GM23248 (cell line): ENCODE results near the gene PKHD1. TPM values are rescaled to one million over a fixed set of nuclear protein-coding genes. Genes with fewer than 3 reads are reported as not detected.

Experiments used
- DNase-seq: peaks from one replicate; pipeline ENCODE4 v3.0.0-alpha.2; 2015
- H2AFZ ChIP-seq: fragments of 200-600 bp; sonication (generic); 2 replicates; pipeline ENCODE4 v1.6.1; 2016; ENCODE audit warnings: antibody characterized with exemption
- H3F3A ChIP-seq: fragments of 200-600 bp; sonication (generic); 2 replicates; pipeline ENCODE4 v1.6.1; 2016; ENCODE audit warnings: mild to moderate bottlenecking, antibody characterized with exemption, mixed run types; ENCODE audit not compliant: insufficient read depth
- H3K27ac ChIP-seq: fragments of 200-600 bp; sonication (generic); 2 replicates; pipeline ENCODE4 v1.5.1; 2016; ENCODE audit warnings: mild to moderate bottlenecking
- H3K27me3 ChIP-seq: fragments of 200-600 bp; sonication (generic); replicated peaks from 2 replicates; pipeline ENCODE4 v1.6.1; 2016; ENCODE audit warnings: mild to moderate bottlenecking; ENCODE audit not compliant: insufficient read depth
- H3K36me3 ChIP-seq: fragments of 200-600 bp; sonication (generic); 2 replicates; pipeline ENCODE4 v1.6.1; 2016; ENCODE audit warnings: low read depth, mild to moderate bottlenecking
- H3K4me1 ChIP-seq: fragments of 200-600 bp; sonication (generic); 2 replicates; pipeline ENCODE4 v1.6.1; 2016; ENCODE audit warnings: mild to moderate bottlenecking; ENCODE audit not compliant: insufficient read depth
- H3K4me2 ChIP-seq: fragments of 200-600 bp; sonication (generic); one replicate; pipeline ENCODE4 v1.6.1; 2016; ENCODE audit warnings: mild to moderate bottlenecking; ENCODE audit not compliant: unreplicated experiment
- H3K4me3 ChIP-seq: fragments of 200-600 bp; sonication (generic); 2 replicates; pipeline ENCODE4 v1.5.1; 2016; ENCODE audit warnings: mild to moderate bottlenecking
- H3K79me2 ChIP-seq: fragments of 200-600 bp; sonication (generic); 2 replicates; pipeline ENCODE4 v1.6.1; 2016; ENCODE audit warnings: mild to moderate bottlenecking; ENCODE audit not compliant: insufficient read depth
- H3K9ac ChIP-seq: fragments of 200-600 bp; sonication (generic); 2 replicates; pipeline ENCODE4 v1.6.1; 2016; ENCODE audit warnings: mild to moderate bottlenecking
- H3K9me2 ChIP-seq: fragments of 200-600 bp; sonication (generic); 2 replicates; pipeline ENCODE4 v1.6.1; 2016; ENCODE audit warnings: mixed run types, mild to moderate bottlenecking, moderate library complexity; ENCODE audit not compliant: insufficient read depth
- H3K9me3 ChIP-seq: fragments of 200-600 bp; sonication (generic); one replicate; pipeline ENCODE4 v1.6.1; 2017; ENCODE audit warnings: low read depth
- H4K20me1 ChIP-seq: fragments of 200-600 bp; sonication (generic); 2 replicates; pipeline ENCODE4 v1.6.0; 2016; ENCODE audit not compliant: insufficient read depth
- EZH2 ChIP-seq: fragments of 200-600 bp; sonication (generic); IDR thresholded peaks from 2 replicates; pipeline ENCODE4 v1.6.1; 2018; ENCODE audit warnings: antibody characterized with exemption, mild to moderate bottlenecking; ENCODE audit not compliant: insufficient read depth, poor library complexity, severe bottlenecking
- EZH2phosphoT487 ChIP-seq: fragments of 200-600 bp; sonication (generic); IDR thresholded peaks from 2 replicates; pipeline ENCODE4 v1.6.1; 2018; ENCODE audit warnings: antibody characterized with exemption, moderate library complexity, mild to moderate bottlenecking, low read depth; ENCODE audit not compliant: insufficient read depth
- WGBS, 2 experiments: methylation state at CpG; one replicate each; pipeline ENCODE4 v1.1.6; 2015 to 2017; ENCODE audit warnings: low lambda C conversion rate in 2 of 2, low coverage in 1 of 2; ENCODE audit errors: missing lambda C conversion rate in 2 of 2; 5-methylcytosine and 5-hydroxymethylcytosine counted together
- in situ Hi-C: fragments of 300-500 bp; cut with MboI; formaldehyde crosslinking; loops from 2 replicates; pipeline ENCODE4 v1.15.0; 2020
- polyA plus RNA-seq: library from polyadenylated mRNA; unstranded; fragments of >200 nt; fragmentation: Nextera tagmentation; extraction: Ambion mirVana; gene quantifications from 2 replicates; pipeline ENCODE4 v1.2.1, GENCODE V29; 2016
- total RNA-seq: library from RNA; depleted of rRNA; stranded (reverse); fragments of >200 nt; shearing (Covaris generic); gene quantifications from 2 replicates; pipeline ENCODE4 v1.2.3, GENCODE V29; 2014

The PKHD1 gene
- total and polyA plus RNA-seq, 2 experiments from 2014 or later = not detected

DNA sequence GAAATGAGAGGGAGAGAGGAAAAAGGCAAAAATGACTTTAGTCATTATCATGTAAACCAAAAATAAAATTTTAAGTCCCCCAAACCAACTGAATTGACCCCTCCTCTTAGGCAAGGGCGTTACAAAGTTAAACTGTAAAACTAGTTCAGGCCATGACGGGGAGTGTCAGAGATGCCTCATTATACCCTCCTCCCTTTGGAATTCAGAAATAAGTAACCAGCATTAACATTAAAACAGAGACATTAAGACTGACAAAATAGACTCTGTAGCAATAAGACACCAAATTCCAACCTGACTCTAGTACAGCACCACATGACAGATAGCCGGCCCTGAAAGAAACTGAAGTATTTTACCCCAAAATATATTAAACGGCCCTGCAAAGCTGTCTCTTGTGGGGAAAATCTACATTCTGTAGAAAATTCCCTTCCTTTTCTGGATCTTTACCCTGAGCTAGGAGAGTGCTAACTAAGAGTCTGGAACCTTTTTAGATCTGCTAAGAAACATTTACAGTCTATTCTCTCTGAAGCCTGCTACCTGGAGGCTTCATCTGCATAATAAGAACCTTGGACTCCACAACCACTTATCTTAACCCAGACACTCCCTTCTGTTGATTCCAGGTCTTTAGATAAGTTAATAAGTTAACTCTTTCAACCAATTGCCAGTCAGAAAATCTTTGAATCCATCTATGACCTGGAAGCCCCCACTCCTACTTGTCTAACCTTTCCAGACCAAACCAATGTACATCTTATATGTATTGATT, 150.7 kb downstream of the PKHD1 start:
- Histone ChIP-seq H3K27ac (no peak overlapping the region), H3K36me3 (no peaks in the 10 kb centered on the region), H3K79me2 (no peaks in the 10 kb centered on the region), H3K9me3 (no peaks in the 10 kb centered on the region), H3F3A (no peaks in the 10 kb centered on the region), H2AFZ (no peak overlapping the region), H3K9me2 (no peaks in the 10 kb centered on the region), H4K20me1 (no peaks in the 10 kb centered on the region), H3K4me2 (no peak overlapping the region), H3K4me3 (no peak overlapping the region), H3K9ac (no peak overlapping the region), H3K4me1 (no peaks in the 10 kb centered on the region), H3K27me3 (no peaks in the 10 kb centered on the region)
- no peak for DNase-seq
- in situ Hi-C loops = no loop called here
- TF ChIP-seq EZH2 (no peak), EZH2phosphoT487 (no peak)
- 1 to 2% methylated on average over 4 of the region's 4 CpGs for WGBS, 2 experiments

DNA sequence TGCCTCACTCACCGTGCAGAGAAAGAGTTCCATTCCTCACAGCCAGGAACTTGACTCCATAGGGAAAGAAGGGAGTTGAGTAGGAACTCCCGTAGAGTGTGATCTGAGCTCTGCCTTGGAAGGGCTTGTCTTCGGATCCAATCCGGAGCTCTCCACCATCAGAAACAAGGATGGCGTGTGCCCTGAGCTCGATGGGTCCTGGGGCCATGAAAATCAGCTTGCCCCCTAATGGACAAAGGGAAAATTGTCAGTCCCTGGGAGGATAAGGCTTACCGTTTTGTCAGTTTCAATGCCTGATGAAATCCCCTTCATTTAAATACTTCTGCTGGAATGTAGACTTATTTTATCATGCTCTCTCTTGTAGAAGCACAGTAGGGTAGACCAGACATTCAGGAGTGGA, 153.3 kb downstream of the PKHD1 start:
- no peak overlapping the region for H3K4me3 ChIP-seq
- no peak overlapping the region for H2AFZ ChIP-seq
- no peaks in the 10 kb centered on the region for H4K20me1 ChIP-seq
- no peak overlapping the region for H3K4me2 ChIP-seq
- no peaks in the 10 kb centered on the region for H3K79me2 ChIP-seq
- TF ChIP-seq EZH2phosphoT487 (no peak), EZH2 (no peak)
- peak; percentile 8 for DNase-seq
- WGBS, 2 experiments = 17 to 20% methylated on average over 7 of the region's 7 CpGs
- H3K27me3 ChIP-seq = no peaks in the 10 kb centered on the region
- in situ Hi-C loops = no loop called here
- H3K27ac ChIP-seq = no peak overlapping the region
- no peaks in the 10 kb centered on the region for H3F3A ChIP-seq
- H3K4me1 ChIP-seq = no peaks in the 10 kb centered on the region
- H3K9ac ChIP-seq = no peak overlapping the region
- H3K9me2 ChIP-seq = no peaks in the 10 kb centered on the region
- no peaks in the 10 kb centered on the region for H3K36me3 ChIP-seq
- H3K9me3 ChIP-seq = no peaks in the 10 kb centered on the region

DNA sequence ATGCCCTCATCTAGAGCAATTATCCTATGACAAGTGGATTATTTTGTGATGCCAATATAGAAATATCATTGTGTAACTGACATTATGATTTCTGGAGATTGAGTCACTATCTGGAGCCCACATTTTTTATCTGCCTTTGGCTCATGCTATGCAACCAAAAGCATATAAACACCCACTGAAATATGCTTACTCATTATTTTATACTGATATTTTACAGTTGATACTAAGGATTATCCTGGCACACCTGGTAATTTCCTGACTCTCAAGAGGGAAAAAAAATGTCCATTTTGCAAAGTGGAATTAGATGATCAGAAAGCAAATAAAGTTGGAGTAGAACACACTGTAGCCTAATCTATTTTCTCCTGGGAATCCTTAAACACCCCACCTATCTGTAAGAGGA, 154.5 kb downstream of the PKHD1 start:
- Histone ChIP-seq H2AFZ (no peak overlapping the region), H3K9ac (no peak overlapping the region), H3K27me3 (no peaks in the 10 kb centered on the region), H3K9me2 (no peaks in the 10 kb centered on the region), H3K4me1 (no peaks in the 10 kb centered on the region), H3K4me2 (no peak overlapping the region), H4K20me1 (no peaks in the 10 kb centered on the region), H3K27ac (no peak overlapping the region), H3K9me3 (no peaks in the 10 kb centered on the region), H3K79me2 (no peaks in the 10 kb centered on the region), H3K4me3 (no peak overlapping the region), H3F3A (no peaks in the 10 kb centered on the region), H3K36me3 (no peaks in the 10 kb centered on the region)
- no peak for DNase-seq
- TF ChIP-seq EZH2phosphoT487 = no peak
- TF ChIP-seq EZH2 = no peak
- in situ Hi-C loops = no loop called here

DNA sequence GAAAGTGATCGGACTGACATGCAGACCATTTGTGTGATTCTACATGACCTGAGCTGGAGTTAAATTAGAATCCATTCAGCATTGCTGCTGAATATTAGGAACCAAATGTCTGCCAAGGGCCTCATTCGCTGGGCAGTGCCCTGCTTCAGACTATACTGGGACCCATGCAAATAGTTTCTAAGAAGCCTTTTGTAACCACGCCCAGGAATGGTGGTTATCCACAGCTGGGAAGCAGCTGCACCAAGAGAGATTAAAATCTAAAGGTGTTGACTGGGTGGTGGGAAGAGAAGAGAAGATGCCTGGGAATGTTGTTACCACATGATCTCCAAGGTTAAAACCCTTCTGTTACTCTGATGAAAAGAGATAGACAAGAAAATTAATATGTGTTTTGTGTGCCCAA, 156.8 kb downstream of the PKHD1 start:
- Histone ChIP-seq H4K20me1 (no peaks in the 10 kb centered on the region), H3K4me2 (no peak overlapping the region), H3F3A (no peaks in the 10 kb centered on the region), H3K27me3 (no peaks in the 10 kb centered on the region), H3K9me2 (no peaks in the 10 kb centered on the region), H3K9me3 (no peaks in the 10 kb centered on the region), H3K4me1 (no peaks in the 10 kb centered on the region), H2AFZ (no peak overlapping the region), H3K36me3 (no peaks in the 10 kb centered on the region), H3K9ac (no peak overlapping the region), H3K4me3 (no peak overlapping the region), H3K27ac (no peak overlapping the region), H3K79me2 (no peaks in the 10 kb centered on the region)
- TF ChIP-seq EZH2 (no peak), EZH2phosphoT487 (no peak)
- 20% methylated on average over 3 of the region's 3 CpGs for WGBS, 2 experiments
- no peak for DNase-seq
- in situ Hi-C loops = no loop called here
